GM10847 (cell line): ENCODE measurements around the gene KRT33B.

ENCODE experiments used
- POLR2A ChIP-seq: IDR thresholded peaks from 2 replicates; pipeline ENCODE4 v1.6.1; 2011; ENCODE audit not compliant: insufficient read length; ENCODE audit errors: extremely low read depth

Gene KRT33B

GRCh38 chr17:41334385-41335305 lies 35.0 kb downstream of the KRT33B start:
- TF ChIP-seq POLR2A = no peak

DNA sequence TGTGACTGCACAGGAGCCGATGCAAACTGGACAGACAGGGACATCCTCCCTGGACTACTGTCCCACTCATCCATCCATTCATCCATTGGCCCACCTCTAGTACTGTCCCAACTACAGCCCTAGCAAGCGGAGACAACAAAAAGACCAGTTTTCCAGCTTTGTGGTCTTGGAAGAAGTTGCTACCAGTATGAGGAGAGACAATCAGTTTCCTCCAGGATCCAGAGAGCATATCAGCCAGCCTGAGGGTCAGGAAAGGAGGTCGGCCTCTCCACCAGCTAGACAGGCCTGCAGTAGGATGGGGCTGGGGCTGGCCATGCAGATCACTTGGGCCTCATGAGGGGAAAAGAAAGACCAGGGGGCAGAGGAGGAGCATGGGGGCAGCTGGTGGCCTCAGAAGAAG lies 35.8 kb downstream of the KRT33B start:
- TF ChIP-seq POLR2A = no peak

GRCh38 chr17:41333098-41333497 lies 36.5 kb downstream of the KRT33B start:
- TF ChIP-seq POLR2A = no peak

DNA sequence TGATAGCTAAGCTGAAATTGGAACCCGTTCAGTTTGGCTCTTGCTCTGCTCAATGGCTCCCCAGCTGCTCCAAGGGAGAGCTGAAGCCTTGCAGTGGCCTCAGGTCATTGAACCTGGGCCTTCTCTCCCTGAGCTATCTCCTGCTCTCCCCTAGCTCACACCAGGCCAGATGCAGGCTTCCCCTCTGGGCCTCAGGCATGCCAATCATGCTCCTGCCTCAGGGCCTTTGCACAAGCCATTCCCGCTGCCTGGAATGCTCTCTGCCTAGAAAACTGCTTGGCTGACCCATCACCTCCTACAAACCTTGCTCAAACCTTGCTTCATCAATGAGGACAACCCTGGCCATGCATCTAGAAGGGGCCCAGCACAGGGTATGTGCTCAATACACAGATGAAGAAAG lies 37.4 kb downstream of the KRT33B start:
- no peak for TF ChIP-seq POLR2A

DNA sequence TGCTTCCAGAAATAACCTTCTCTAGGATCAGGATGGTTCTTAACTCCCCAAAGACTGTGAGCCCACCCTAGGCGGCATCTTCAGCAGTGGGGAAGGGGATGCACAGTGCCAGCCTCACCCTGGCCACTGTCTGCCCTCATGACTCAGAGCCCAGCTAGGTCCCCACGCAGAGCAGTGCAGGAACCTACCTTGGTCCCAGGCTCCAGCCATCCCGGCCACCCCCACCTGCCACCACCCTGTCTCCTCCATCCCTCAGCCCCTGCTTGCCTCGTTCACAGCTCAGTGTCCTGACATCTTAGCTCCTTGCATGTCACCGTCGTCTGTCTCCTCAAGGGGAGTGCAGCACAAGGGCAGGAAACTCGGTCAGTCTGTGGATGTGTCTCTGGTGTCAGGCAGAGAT lies 38.0 kb downstream of the KRT33B start:
- no peak for TF ChIP-seq POLR2A

DNA sequence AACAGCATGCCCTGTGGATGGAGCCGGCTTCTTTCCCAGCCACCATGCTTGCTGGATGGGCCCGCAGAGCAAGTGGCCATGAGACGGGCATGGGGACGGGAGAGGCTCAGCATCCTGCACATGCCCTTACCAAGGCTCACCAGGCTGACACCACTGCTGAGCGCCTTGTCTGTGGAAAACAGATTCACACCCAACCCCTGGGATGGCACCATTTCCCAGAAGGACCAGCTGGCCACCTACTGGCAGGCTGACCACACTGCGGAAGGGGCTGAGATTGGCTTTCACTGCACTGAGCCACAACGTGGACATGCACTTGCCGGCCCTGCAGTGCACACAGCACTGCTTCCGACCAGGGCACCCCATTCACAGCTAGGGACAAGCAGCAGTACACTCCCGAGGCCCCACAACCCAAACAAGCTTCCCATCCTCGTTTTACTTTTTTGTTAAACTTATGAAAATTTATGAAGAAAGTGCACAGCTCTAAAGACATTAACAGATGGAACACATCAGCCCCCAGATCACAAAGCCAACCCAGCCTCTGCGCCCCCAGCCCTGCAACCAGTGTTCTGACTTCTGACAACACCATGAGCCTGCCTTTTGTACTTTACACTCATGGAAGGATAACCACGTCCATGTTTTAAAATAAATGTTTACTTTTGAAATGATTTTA lies 40.2 kb downstream of the KRT33B start:
- no peak for TF ChIP-seq POLR2A

- no peak for TF ChIP-seq POLR2A
Measured at GRCh38 chr17:41328207-41328606, 41.4 kb downstream of the KRT33B start.

GRCh38 chr17:41327411-41328120 lies 42.0 kb downstream of the KRT33B start:
- TF ChIP-seq POLR2A = no peak

DNA sequence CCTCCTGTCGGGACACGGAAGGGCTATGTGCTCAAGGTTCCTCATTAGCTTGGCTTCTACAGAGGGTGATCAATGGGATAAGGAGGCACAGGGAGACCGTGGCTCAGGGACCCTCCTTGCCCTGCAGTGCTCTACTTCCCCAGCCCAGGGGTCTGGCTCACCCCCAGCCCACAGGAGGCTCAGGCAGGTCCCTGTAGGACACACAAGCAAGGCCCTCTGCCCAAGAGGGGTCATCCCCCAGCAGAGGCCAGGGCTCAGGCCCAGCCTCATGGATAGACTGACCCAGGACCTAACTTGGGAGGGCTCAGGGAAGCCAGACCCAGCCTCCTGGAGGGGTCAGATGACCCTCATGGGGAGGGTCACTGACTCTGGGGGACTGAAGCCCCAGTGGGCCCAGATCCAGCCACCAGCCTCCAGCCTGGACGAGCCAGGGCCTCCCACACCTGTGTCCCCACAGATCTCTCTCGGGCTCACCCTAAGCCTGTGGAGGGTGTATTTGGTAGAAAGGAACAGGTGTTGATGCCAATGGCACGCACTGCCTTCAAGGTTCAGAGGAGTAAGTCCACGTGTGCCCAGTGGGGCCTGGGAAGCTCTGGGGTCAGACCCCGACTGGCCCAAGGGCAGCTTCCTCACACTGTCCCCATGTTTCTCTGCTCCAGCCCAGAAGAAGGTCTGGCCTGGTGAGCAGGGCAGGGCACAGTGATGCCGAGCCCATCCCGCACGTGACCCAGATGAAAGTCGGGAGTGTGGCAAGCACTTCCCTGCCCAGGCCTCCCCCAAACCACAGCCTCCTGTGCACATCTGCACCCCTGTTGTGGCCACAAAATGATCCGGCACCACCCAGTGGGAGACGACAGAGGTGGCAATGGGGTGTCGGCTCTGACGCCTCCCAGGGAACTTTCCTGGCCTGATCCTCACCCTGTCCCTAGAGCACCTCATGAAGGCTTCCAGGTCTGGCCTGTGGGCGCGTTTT lies 43.2 kb downstream of the KRT33B start:
- TF ChIP-seq POLR2A = no peak

DNA sequence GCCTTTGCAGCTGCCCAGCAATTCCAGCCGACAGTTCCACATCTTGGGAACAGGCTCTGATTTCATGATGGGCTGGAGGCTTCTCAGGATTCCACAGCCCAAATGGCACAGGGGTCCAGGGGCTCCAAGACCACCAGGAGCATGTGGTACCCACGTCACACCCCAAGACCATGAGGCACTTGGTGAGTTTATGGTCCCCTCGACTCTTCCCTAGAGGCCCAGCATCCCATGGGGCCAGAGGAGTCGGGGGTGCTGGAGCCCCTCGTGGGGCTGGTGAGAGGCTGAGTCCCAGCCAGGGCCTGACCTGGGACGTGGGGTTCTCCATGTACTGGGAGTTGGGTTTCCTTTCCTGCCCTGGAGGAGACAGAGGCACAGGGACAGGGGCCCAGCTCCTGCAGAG lies 44.0 kb downstream of the KRT33B start:
- TF ChIP-seq POLR2A = no peak

- no peak for TF ChIP-seq POLR2A
Measured at GRCh38 chr17:41325126-41325525, 44.5 kb downstream of the KRT33B start.

DNA sequence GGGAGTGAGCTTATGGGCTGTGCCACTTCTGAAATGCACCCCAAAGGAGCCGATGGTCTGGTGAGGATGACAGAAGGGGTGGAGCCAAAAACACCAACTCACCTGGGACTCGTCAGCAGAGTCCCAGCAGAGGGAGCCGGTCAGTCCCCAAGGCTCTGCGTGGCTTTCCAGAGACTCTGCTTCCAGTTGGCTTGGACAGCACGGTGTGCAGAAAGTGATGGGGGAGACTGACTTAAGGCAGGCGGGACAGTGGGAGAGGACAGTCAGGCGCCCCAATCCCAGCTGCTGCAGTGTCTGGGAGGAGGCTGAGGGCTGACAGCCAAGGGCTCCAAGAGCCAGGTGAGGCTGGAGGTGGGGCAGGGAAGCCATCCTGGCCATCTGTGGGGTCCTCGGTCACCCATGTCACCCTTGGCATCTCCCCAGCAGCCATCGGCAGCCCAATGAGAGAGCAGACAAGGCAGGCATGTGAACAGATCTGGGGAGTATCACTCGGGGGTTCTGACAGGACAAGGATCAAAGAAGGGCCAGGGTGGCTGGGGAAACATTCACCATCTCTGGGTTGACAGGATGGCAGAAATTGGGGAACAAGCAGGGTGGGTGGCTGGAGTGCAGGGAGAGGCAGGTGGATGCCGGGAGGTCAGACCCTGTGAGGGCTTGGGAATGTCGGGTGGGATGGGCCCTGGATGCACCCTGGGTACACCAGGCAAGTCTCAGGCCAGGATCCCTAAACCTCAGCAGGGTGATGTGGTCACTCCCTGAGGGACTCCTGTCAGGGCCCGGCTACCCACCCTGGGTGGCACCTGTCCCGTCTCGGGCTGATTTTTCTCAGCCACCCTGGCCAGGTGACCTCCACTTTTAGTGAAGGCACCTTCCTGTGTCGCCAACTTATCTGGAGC lies 45.2 kb downstream of the KRT33B start:
- no peak for TF ChIP-seq POLR2A
